HL-60 (cell line): ENCODE measurements around the gene METRNL.

Experiments used
- DNase-seq, 2 experiments: peaks; one replicate each; pipeline ENCODE4 v3.0.0-alpha.2; 2010 to 2020; ENCODE audit warnings: low read depth in 1 of 2, low spot score in 1 of 2
- H3K27ac ChIP-seq: fragments of 250-450 bp; sonication (Bioruptor Pico); replicated peaks from 2 replicates; pipeline ENCODE4 v1.5.1; 2020; ENCODE audit warnings: mild to moderate bottlenecking, moderate library complexity
- H3K27me3 ChIP-seq: fragments of 250-450 bp; sonication (Bioruptor Pico); 2 replicates; pipeline ENCODE4 v1.5.1; 2021; ENCODE audit warnings: mild to moderate bottlenecking, moderate library complexity; ENCODE audit not compliant: insufficient read depth, poor library complexity, severe bottlenecking
- H3K4me3 ChIP-seq: replicated peaks from 2 replicates; pipeline ENCODE4 v1.5.1; 2011; ENCODE audit warnings: mild to moderate bottlenecking, control low read depth, low read length; ENCODE audit not compliant: insufficient read depth
- GABPA ChIP-seq: IDR thresholded peaks from 2 replicates; pipeline ENCODE4 v1.6.1; 2012; ENCODE audit warnings: low read depth
- POLR2AphosphoS5 ChIP-seq: IDR thresholded peaks from 2 replicates; pipeline ENCODE4 v1.6.1; 2012; ENCODE audit warnings: low read depth
- REST ChIP-seq: IDR thresholded peaks from 2 replicates; pipeline ENCODE4 v1.6.1; 2012; ENCODE audit warnings: low read depth; ENCODE audit not compliant: insufficient replicate concordance
- SPI1 ChIP-seq: IDR thresholded peaks from 2 replicates; pipeline ENCODE4 v1.6.1; 2012; ENCODE audit warnings: low read depth, mild to moderate bottlenecking, borderline replicate concordance
- TF ChIP-seq, protein P1 (sequence below): IDR thresholded peaks from one replicate; pipeline ENCODE4 v1.5.1; 2011; ENCODE audit warnings: low read length, control low read depth, inconsistent platforms; ENCODE audit not compliant: insufficient read depth

Gene METRNL

GRCh38 chr17:83082909-83083367, 3.5 kb downstream of the METRNL start:
- no peak overlapping the region for H3K4me3 ChIP-seq
- no peak for TF ChIP-seq GABPA
- no peak for TF ChIP-seq REST
- peak; percentile 63; the same call in 1 of the 2 replicates for TF ChIP-seq SPI1
- TF ChIP-seq, protein P1, sequence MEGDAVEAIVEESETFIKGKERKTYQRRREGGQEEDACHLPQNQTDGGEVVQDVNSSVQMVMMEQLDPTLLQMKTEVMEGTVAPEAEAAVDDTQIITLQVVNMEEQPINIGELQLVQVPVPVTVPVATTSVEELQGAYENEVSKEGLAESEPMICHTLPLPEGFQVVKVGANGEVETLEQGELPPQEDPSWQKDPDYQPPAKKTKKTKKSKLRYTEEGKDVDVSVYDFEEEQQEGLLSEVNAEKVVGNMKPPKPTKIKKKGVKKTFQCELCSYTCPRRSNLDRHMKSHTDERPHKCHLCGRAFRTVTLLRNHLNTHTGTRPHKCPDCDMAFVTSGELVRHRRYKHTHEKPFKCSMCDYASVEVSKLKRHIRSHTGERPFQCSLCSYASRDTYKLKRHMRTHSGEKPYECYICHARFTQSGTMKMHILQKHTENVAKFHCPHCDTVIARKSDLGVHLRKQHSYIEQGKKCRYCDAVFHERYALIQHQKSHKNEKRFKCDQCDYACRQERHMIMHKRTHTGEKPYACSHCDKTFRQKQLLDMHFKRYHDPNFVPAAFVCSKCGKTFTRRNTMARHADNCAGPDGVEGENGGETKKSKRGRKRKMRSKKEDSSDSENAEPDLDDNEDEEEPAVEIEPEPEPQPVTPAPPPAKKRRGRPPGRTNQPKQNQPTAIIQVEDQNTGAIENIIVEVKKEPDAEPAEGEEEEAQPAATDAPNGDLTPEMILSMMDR, result no peak
- 0 out of 2 replicates have a peak, but pooled peaks have one; percentile 8 for TF ChIP-seq POLR2AphosphoS5
- peaks cover 7% of the 10 kb centered on the region for H3K27me3 ChIP-seq
- no peak overlapping the region for H3K27ac ChIP-seq
- no peak for DNase-seq

DNA sequence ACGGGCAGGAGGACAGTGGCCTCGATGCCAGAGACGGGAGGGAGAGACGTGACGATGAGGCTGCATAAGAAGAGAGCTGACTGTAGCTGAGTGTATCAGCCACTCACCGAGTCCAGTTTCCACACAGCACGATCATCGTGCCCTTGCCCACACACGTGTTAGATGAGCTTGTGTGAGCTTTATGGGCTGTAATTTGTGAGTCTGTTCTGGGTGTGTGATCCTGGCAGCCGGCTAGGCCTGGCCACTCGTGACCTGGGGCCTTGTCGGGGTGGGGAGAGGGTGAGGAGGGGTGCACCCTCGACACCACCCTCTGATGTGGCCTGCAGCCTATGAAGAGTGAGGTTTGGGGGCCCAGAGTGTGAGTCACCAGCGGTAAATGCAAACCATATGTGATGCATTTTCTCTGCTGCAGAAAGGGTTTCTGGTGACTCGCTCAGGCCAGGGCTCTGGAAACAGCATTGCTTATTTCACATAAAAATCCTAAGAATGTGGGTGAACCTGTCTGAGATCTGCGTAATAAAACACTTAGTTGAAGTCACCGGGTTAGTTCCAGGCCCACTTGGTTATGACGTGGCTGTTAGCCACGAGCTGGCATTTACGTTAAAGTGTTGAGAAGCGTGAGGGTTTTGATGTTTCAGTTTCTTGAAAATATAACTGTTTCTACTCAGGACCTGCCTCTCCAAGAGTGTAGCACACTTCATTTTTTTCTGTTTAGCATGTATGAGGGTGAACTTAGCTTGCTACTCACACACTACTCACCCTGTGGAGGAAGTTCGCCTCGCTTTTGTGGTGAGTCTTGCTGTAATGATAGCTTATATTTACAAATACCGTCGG, 4.2 kb downstream of the METRNL start:
- TF ChIP-seq POLR2AphosphoS5 (no peak), SPI1 (no peak)
- peaks cover under 1% of the 10 kb centered on the region for H3K27me3 ChIP-seq
- H3K4me3 ChIP-seq, result no peak overlapping the region
- peak overlapping the region; percentile 53 for H3K27ac ChIP-seq
- DNase-seq, result peak in 1 of 2 experiments; percentile 74

DNA sequence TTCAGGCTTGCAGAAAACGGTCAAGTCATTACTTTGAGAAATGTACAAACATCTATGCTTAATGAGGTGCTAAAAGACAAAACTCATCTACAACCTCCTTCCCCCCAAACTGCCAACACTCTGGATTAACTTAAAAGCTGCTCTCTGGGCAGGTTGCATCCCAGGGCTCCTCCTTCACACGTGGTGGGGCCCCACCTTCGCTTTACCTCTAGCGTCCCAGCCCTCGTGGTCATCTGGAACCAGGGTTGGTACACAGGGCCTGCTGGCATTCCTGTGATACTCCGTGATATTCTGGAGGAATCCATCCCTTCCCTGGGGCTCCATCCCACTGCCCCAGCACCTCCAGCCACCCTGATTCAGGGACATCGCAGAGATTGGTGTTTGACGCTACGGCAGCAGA, 4.8 kb downstream of the METRNL start:
- peak overlapping the region; percentile 53 for H3K27ac ChIP-seq
- H3K27me3 ChIP-seq, result no peaks in the 10 kb centered on the region
- no peak for DNase-seq
- no peak overlapping the region for H3K4me3 ChIP-seq
- TF ChIP-seq REST (no peak), GABPA (no peak), POLR2AphosphoS5 (no peak), SPI1 (no peak)
- TF ChIP-seq, protein P1, result no peak

DNA sequence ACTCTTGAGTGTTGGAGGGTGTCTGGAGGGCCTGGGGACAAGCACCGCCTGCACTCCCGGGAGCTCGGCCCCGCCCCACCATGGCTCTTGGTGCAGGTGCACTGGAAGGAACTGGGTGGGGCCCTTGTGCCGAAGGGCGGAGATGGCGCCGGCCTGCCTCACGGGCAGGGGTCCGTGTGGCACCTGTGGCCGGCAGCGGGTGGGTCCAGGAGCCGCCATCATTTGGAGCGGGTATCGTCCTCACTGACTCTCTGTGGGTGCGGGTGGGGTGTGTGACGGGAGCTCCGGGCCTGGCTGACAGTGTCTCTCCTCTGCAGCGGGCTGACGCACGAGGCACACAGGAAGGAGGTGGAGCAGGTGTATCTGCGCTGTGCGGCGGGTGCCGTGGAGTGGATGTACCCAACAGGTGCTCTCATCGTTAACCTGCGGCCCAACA, 5.2 kb downstream of the METRNL start:
- Histone ChIP-seq H3K27ac (no peak overlapping the region), H3K4me3 (no peak overlapping the region), H3K27me3 (no peaks in the 10 kb centered on the region)
- TF ChIP-seq, protein P1, result no peak
- DNase-seq, result no peak
